Mucosa of descending colon (tissue), 3 donors: ENCODE data around the gene CTBP2. TPM values are rescaled to one million over a fixed set of nuclear protein-coding genes. Genes with fewer than 3 reads are reported as not detected.
A peak's percentile ranks its signal among the peaks of the same experiment; 100 is the strongest.

Source experiments
- ATAC-seq: fragments of 200-7000 bp; cut with Tn5 transposase; one replicate; pipeline ENCODE4 v1.9.1; 2020; ENCODE audit warnings: mild to moderate bottlenecking, moderate library complexity
- DNase-seq, 3 donors: peaks; one replicate each; pipeline ENCODE4 v3.0.0-alpha.2; 2020
- H3K36me3 ChIP-seq: fragments of 200-600 bp; one replicate; pipeline ENCODE4 v1.8.0; 2021; ENCODE audit warnings: low read depth, mild to moderate bottlenecking
- H3K4me1 ChIP-seq: fragments of 200-600 bp; one replicate; pipeline ENCODE4 v1.8.0; 2021; ENCODE audit warnings: low read depth, mild to moderate bottlenecking
- H3K4me3 ChIP-seq: fragments of 200-600 bp; one replicate; pipeline ENCODE4 v1.8.0; 2021; ENCODE audit warnings: mild to moderate bottlenecking
- H3K9me3 ChIP-seq: fragments of 200-600 bp; one replicate; pipeline ENCODE4 v1.8.0; 2021; ENCODE audit warnings: mild to moderate bottlenecking
- intact Hi-C, 2 donors: fragments of 100-400 bp; cut with DNase I in 1 of 2; cut with micrococcal nuclease in 1 of 2; formaldehyde crosslinking; loops; one replicate each; pipeline versions ENCODE4 v1.11.0 to v1.11.1; 2022; cut with DNase I, micrococcal nuclease
- total RNA-seq, 3 donors: library from RNA; stranded (reverse); fragmentation: NEBNext Ultra II Directional in 2 of 3; extraction: Animal tissue kit (Norgen Biotek cat#: 25700) in 2 of 3; gene quantifications; one replicate each; pipeline versions ENCODE4 v1.2.1 to v1.2.4, GENCODE V29; 2021 to 2023
- TF ChIP-seq, protein P1 (sequence below): fragments of 200-600 bp; IDR thresholded peaks from one replicate; pipeline ENCODE4 v1.8.0; 2022; ENCODE audit warnings: antibody characterized with exemption, mild to moderate bottlenecking
- donor health status: DM: no; HTN: no; CAD: no; lungs with moderate emphysema.
- donor health status: DM: no; HTN: no; CAD: no.
- donor health status: DM: no; HTN: yes; CAD: no.

CTBP2 gene
- total RNA-seq, 3 donors from 2014 or later = 109 to 137 (median 121) TPM

DNA sequence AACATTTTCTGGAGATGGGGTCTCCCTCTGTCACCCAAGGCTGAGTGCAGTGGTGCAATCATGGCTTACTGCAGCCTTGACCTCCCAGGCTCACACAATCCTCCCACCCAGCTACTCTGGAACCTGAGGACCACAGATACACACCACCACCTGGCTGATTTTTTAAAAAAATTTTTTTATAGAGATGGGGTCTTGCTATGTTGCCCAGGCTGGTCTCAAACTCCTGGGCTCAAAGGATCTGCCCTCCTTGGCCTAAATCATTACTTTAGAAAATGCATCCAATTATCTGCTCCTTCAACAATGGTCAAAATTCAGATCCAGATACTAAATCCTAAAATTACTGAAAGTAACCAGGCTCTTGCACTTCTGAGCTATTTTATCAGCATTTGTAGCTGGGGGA is 55.2 kb downstream of the CTBP2 start:
- intact Hi-C loops = no loop called here
- ATAC-seq = no peak

DNA sequence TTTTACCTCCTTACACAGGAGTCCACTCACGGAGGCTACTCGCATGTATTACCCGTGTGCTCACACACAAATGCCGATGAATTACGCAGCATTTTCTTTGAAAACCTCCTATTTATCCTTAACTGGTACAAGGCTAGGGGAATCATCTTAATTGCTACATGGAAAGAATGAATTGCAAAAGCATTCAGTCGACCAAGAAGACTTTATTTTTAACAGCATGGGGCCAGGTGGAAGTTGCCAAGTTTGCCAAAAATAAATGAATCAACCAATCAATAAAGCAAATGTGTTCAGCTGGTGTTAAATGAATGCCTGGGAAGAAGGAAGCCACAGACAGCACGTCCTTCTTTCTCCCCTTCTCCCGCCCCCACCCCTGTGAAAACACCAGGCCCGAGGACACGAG is 55.8 kb downstream of the CTBP2 start:
- intact Hi-C loops = no loop called here
- TF ChIP-seq, protein P1, sequence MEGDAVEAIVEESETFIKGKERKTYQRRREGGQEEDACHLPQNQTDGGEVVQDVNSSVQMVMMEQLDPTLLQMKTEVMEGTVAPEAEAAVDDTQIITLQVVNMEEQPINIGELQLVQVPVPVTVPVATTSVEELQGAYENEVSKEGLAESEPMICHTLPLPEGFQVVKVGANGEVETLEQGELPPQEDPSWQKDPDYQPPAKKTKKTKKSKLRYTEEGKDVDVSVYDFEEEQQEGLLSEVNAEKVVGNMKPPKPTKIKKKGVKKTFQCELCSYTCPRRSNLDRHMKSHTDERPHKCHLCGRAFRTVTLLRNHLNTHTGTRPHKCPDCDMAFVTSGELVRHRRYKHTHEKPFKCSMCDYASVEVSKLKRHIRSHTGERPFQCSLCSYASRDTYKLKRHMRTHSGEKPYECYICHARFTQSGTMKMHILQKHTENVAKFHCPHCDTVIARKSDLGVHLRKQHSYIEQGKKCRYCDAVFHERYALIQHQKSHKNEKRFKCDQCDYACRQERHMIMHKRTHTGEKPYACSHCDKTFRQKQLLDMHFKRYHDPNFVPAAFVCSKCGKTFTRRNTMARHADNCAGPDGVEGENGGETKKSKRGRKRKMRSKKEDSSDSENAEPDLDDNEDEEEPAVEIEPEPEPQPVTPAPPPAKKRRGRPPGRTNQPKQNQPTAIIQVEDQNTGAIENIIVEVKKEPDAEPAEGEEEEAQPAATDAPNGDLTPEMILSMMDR = no peak
- Histone ChIP-seq H3K36me3 (no peaks in the 10 kb centered on the region), H3K4me1 (peaks cover 24% of the 10 kb centered on the region), H3K9me3 (no peaks in the 10 kb centered on the region), H3K4me3 (no peak overlapping the region)
- ATAC-seq (no peak), DNase-seq (no peak)

More for the DNA sequence above, 55.2 kb downstream of the CTBP2 start:
- Histone ChIP-seq H3K36me3 (no peaks in the 10 kb centered on the region), H3K4me3 (no peak overlapping the region), H3K9me3 (no peaks in the 10 kb centered on the region), H3K4me1 (peaks cover 24% of the 10 kb centered on the region)
- DNase-seq = peak in 1 of 3 donors; percentile 9
- TF ChIP-seq, protein P1 = no peak

DNA sequence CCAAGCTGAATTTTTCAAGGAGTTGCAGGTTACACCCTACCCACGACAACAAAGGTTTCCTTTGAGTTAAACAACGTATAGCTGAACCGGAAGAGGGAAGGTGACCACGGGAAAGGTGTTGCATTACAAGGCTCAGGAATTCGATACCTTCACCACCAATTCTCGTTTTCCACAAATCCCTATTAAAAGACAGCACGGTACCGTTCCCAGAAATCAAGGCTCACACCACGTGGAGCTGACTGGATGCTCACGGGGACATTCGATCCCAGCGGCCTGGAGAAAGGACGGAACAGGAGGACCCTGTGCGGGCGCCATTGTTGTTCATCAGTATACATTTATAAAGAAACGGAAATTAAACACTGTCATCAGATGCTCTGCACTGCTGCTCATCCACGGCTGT is 56.4 kb downstream of the CTBP2 start:
- Histone ChIP-seq H3K36me3 (no peaks in the 10 kb centered on the region), H3K9me3 (no peaks in the 10 kb centered on the region), H3K4me1 (peaks cover 24% of the 10 kb centered on the region), H3K4me3 (no peak overlapping the region)
- TF ChIP-seq, protein P1 = no peak
- intact Hi-C loops = no loop called here
- DNase-seq (no peak), ATAC-seq (no peak)

DNA sequence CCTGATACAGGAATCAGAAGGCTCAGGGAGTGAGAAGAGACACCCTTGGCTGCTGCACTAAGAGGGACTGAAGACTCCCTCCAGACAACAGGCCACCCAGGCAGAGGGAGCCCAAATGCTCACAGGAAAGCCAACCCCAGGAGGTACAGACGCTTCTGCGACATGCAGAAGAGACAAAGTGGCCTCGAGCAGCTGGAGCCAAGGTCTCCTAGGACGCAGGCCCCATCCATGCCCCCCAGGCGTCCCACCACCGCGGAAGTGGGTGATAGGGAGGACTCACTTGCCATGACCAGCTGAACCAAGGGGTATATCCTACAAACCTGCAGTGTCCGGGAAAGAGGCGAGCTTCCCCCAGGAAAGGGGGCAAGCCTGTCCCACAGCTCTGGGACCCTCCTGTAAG is 56.9 kb downstream of the CTBP2 start:
- Histone ChIP-seq H3K36me3 (no peaks in the 10 kb centered on the region), H3K9me3 (no peaks in the 10 kb centered on the region), H3K4me1 (peaks cover 24% of the 10 kb centered on the region), H3K4me3 (no peak overlapping the region)
- intact Hi-C loops = no loop called here
- TF ChIP-seq, protein P1 = no peak
- DNase-seq (no peak), ATAC-seq (no peak)

- Histone ChIP-seq H3K9me3 (no peaks in the 10 kb centered on the region), H3K4me3 (no peak overlapping the region), H3K36me3 (no peaks in the 10 kb centered on the region), H3K4me1 (peaks cover 24% of the 10 kb centered on the region)
- intact Hi-C loops = no loop called here
- TF ChIP-seq, protein P1 = no peak
- ATAC-seq (peak; percentile 77), DNase-seq (peak in 1 of 3 donors; percentile 44)
Measured at GRCh38 chr10:125102821-125103220, 57.5 kb downstream of the CTBP2 start.

GRCh38 chr10:125102246-125102645 is 58.1 kb downstream of the CTBP2 start:
- peak; percentile 78 for ATAC-seq
- intact Hi-C loops = no loop called here
- Histone ChIP-seq H3K4me1 (peaks cover 24% of the 10 kb centered on the region), H3K9me3 (no peaks in the 10 kb centered on the region), H3K4me3 (no peak overlapping the region), H3K36me3 (no peaks in the 10 kb centered on the region)
- DNase-seq = peak in 1 of 3 donors; percentile 37
- TF ChIP-seq, protein P1 = no peak
